ENCODE data around the gene SCN1B. TPM values are rescaled to one million over a fixed set of nuclear protein-coding genes. Genes with fewer than 3 reads are reported as not detected.

The SCN1B gene
- total RNA-seq = 16.1 and 32.8 TPM in 2 replicates

DNA sequence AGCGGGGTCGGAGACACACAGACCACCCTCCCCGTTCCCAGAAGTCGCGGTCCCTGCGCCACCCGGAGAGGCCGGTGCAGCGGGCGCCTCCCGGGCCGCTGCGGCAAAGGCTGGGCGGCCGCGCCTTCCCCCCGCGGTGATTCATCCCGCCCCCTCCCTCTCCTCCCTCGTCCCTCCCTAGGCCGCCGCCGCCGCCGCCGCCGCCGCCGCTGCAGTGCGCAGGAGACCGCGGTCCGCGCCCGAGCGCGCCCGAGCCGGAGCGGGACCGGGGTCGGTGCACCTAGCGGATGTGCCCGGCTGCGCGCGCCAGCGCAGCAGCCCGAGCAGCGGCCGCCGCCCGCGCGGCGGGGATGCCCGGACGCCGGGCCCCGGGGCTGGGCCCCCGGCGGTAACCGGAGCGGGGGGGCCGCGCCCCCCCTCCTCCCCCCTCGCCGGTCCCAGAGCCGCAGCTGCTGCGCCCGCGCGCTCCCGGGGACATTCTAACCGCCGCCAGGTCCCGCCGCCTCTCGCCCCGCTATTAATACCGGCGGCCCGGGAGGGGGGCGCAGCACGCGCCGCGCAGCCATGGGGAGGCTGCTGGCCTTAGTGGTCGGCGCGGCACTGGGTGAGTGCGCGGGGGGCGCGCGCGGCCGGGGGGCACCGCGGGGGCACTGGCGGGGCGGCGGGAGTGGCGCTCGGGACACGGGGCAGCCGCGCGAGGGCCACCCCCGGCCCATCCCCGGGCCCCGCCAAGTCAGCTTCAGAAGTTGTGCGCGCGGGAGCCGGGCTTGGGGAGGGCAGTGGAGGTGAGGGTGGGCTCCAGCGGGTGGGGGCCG lies at the start of gene SCN1B:
Gene SCN1B (plus strand): TSS at position 214 of the 815 bp plus-strand sequence. CDS start 351 bp downstream, at position 565.

DNA sequence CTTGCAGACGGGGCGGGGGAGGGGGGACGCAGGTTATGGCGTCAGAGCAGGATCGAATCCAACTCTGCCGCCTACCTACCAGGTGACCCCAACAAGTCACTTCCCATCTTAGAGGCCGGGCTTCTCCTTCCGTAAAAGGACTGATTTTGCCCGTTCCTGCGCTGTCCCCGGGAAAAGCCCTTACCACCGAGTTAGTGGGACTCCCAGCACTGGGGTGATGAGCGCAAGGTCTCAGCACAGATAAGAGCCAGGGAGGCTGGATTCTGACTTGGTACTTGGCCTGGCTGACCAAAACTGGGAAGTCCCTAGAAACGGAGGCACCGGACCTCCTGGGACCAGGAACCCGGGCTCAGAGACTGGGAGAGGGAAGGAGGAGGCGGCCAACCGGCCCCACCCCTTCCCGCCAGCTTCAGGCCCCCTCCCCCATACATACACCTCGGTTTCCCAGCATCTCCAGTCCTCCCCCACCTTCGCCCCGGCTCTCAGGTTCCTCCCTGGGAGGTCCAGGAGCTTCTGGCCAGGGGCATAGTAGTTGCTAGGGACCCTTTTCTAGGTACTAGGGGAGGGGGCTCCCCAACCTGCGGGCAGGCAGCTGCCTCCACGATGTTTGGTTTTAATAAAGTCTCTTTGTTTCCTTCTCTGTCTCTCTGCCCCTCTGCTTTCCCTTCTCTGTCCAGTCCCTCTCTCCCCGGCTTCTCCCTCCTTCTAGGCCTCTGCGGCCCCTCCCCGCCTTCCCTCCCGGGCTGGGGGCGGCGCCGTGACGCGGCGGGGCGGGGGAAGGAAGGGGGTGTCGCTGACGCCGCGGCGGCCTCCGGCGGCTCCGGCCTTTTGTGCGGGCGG lies 30.6 kb upstream of the SCN1B start, which contains the start of gene GRAMD1A:
Gene GRAMD1A (plus strand): TSS at position 826 of the 840 bp plus-strand sequence. CDS start 156 bp downstream, outside the sequence.

DNA sequence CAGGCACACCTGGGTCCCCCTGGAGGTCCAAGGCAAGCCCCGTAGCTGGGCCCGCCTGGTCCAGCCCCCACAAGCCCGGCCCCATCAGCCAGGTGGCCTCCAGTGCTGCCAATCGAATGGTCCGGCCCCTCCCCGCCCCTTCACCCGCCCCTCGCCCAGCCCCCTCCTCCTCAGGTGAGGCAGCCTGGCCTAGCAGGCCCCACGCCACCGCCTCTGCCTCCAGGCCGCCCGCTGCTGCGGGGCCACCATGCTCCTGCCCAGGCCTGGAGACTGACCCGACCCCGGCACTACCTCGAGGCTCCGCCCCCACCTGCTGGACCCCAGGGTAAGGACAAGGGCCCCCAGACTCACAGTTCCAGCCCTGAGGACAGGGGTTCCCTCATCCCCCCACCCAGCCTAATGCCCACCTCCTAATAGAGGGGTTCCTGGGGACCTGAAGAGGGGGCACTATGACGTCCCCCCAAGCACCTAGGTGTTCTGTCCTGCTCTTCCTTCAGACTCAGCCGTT lies 11.3 kb downstream of the SCN1B start, which contains the start of gene HPN:
Gene HPN (plus strand): TSS at position 174 of the 508 bp plus-strand sequence. CDS start 786 bp downstream, outside the sequence.

Other genes with a start within 250 kb of the SCN1B start
- 2.6 and 2.9 TPM in 2 replicates for gene ZNF30, start 103.6 kb upstream of the SCN1B start, total RNA-seq
- gene ZNF792, start 66.2 kb upstream of the SCN1B start, total RNA-seq = 4.0 and 4.4 TPM in 2 replicates
- 17.2 and 24.6 TPM in 2 replicates for gene GRAMD1A, start 30.1 kb upstream of the SCN1B start, total RNA-seq
- 0.12 TPM in 1 of 2 replicates, not detected in the other for gene HPN, start 11.3 kb downstream of the SCN1B start, total RNA-seq
- gene FXYD3, start 85.4 kb downstream of the SCN1B start, total RNA-seq = not detected in 2 replicates
- 0.06 and 0.13 TPM in 2 replicates for gene LGI4, start 104.6 kb downstream of the SCN1B start, total RNA-seq
- 3.4 and 7.0 TPM in 2 replicates for gene FXYD1, start 108.4 kb downstream of the SCN1B start, total RNA-seq
- not detected in 2 replicates for gene FXYD7, start 112.8 kb downstream of the SCN1B start, total RNA-seq
- gene FXYD5, start 124.3 kb downstream of the SCN1B start, total RNA-seq = 35.1 and 39.1 TPM in 2 replicates
- gene FAM187B, start 198.3 kb downstream of the SCN1B start, total RNA-seq = not detected in 2 replicates
- gene LSR, start 218.5 kb downstream of the SCN1B start, total RNA-seq = 0.26 and 0.37 TPM in 2 replicates
- gene USF2, start 238.5 kb downstream of the SCN1B start, total RNA-seq = 45.8 and 51.1 TPM in 2 replicates